Activated T-cell treated with anti-CD3 and anti-CD28 coated beads, Interleukin-2, amount 50 U/mL, for 1 hour (primary cell): ENCODE data around the gene TSTD1.
"Not testable (repeated sequence)": the region's sequence is repeated elsewhere in the genome, so short reads cannot be mapped to it uniquely, and the experiment has no call there.

Experiments used
- DNase-seq: peaks from one replicate; pipeline ENCODE4 v3.0.0-alpha.2; 2020

Gene TSTD1

GRCh38 chr1:161033751-161034150 lies 5.0 kb downstream of the TSTD1 start:
- DNase-seq, result no peak

GRCh38 chr1:161032409-161032808 lies 6.4 kb downstream of the TSTD1 start:
- no peak for DNase-seq

GRCh38 chr1:161031874-161032273 lies 6.9 kb downstream of the TSTD1 start:
- no peak for DNase-seq

GRCh38 chr1:161029466-161029865 lies 9.3 kb downstream of the TSTD1 start:
- DNase-seq, result not testable (repeated sequence)

- DNase-seq, result not testable (repeated sequence)
These were observed 11.8 kb downstream of the TSTD1 start for GRCh38 chr1:161026954-161027353.

GRCh38 chr1:161022432-161022831 lies 16.3 kb downstream of the TSTD1 start:
- not testable (repeated sequence) for DNase-seq

- DNase-seq, result no peak
These were observed 16.8 kb downstream of the TSTD1 start for GRCh38 chr1:161021970-161022353.

GRCh38 chr1:161021165-161021969 lies 17.4 kb downstream of the TSTD1 start:
- peak; percentile 89 for DNase-seq

- DNase-seq, result no peak
These were observed 18.1 kb downstream of the TSTD1 start, which contains the start of gene F11R for GRCh38 chr1:161020509-161021164. Gene F11R (minus strand): TSS chr1:161021152. CDS start chr1:161021073, 79 bp downstream.

GRCh38 chr1:161019751-161020495 lies 18.8 kb downstream of the TSTD1 start:
- no peak for DNase-seq

GRCh38 chr1:161019111-161019660 lies 19.6 kb downstream of the TSTD1 start:
- DNase-seq, result not testable (repeated sequence)

GRCh38 chr1:161018631-161018930 lies 20.2 kb downstream of the TSTD1 start:
- no peak for DNase-seq

- no peak for DNase-seq
These were observed 20.8 kb downstream of the TSTD1 start for GRCh38 chr1:161017756-161018630.

- not testable (repeated sequence) for DNase-seq
These were observed 21.6 kb downstream of the TSTD1 start for GRCh38 chr1:161017181-161017580.

GRCh38 chr1:161016683-161017082 lies 22.1 kb downstream of the TSTD1 start:
- DNase-seq, result not testable (repeated sequence)

- peak; percentile 63 for DNase-seq
These were observed 25.1 kb downstream of the TSTD1 start for GRCh38 chr1:161013488-161014230.

- DNase-seq, result no peak
These were observed 25.7 kb downstream of the TSTD1 start for GRCh38 chr1:161013131-161013487.

GRCh38 chr1:161012420-161012819 lies 26.3 kb downstream of the TSTD1 start:
- DNase-seq, result no peak

GRCh38 chr1:161009602-161010211 lies 29.1 kb downstream of the TSTD1 start:
- DNase-seq, result no peak

- DNase-seq, result no peak
These were observed 29.8 kb downstream of the TSTD1 start for GRCh38 chr1:161008869-161009510.

GRCh38 chr1:161007369-161007768 lies 31.4 kb downstream of the TSTD1 start:
- no peak for DNase-seq
